HL-60 (cell line): ENCODE data around the gene MORF4L1.

Experiments
- DNase-seq, 2 experiments: peaks; one replicate each; pipeline ENCODE4 v3.0.0-alpha.2; 2010 to 2020; ENCODE audit warnings: low read depth in 1 of 2, low spot score in 1 of 2
- H3K27ac ChIP-seq: fragments of 250-450 bp; sonication (Bioruptor Pico); replicated peaks from 2 replicates; pipeline ENCODE4 v1.5.1; 2020; ENCODE audit warnings: mild to moderate bottlenecking, moderate library complexity
- H3K27me3 ChIP-seq: fragments of 250-450 bp; sonication (Bioruptor Pico); 2 replicates; pipeline ENCODE4 v1.5.1; 2021; ENCODE audit warnings: mild to moderate bottlenecking, moderate library complexity; ENCODE audit not compliant: insufficient read depth, poor library complexity, severe bottlenecking
- H3K4me3 ChIP-seq: replicated peaks from 2 replicates; pipeline ENCODE4 v1.5.1; 2011; ENCODE audit warnings: mild to moderate bottlenecking, control low read depth, low read length; ENCODE audit not compliant: insufficient read depth
- CTCF ChIP-seq: IDR thresholded peaks from one replicate; pipeline ENCODE4 v1.5.1; 2011; ENCODE audit warnings: low read length, control low read depth, inconsistent platforms; ENCODE audit not compliant: insufficient read depth
- GABPA ChIP-seq: IDR thresholded peaks from 2 replicates; pipeline ENCODE4 v1.6.1; 2012; ENCODE audit warnings: low read depth
- POLR2AphosphoS5 ChIP-seq: IDR thresholded peaks from 2 replicates; pipeline ENCODE4 v1.6.1; 2012; ENCODE audit warnings: low read depth
- SPI1 ChIP-seq: IDR thresholded peaks from 2 replicates; pipeline ENCODE4 v1.6.1; 2012; ENCODE audit warnings: low read depth, mild to moderate bottlenecking, borderline replicate concordance
- TF ChIP-seq, protein P1 (sequence below): IDR thresholded peaks from 2 replicates; pipeline ENCODE4 v1.6.1; 2012; ENCODE audit warnings: low read depth; ENCODE audit not compliant: insufficient replicate concordance

The MORF4L1 gene

DNA sequence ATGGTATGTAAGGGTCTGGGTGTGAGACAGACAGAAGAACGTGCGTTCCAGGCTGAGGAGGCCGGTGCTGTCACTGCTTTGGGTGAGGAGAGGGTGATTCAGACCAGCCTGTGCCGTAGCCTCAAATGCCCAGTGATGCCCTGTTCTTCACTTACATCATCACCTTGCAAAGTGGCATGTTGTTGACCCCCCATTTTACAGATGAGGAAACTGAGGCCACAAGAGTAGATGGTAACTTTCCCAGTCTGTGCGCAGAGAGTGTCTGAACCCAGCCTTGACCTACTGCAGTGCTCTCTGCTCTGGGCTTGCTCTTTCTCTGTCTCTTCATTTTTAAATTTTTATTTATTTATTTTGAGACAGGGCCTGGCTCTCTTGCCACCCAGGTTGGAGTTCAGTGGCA is 73.8 kb downstream of the MORF4L1 start:
- DNase-seq: no peak
- no peak overlapping the region for H3K27ac ChIP-seq

GRCh38 chr15:78947506-78947905 is 74.8 kb downstream of the MORF4L1 start:
- Histone ChIP-seq H3K4me3 (no peak overlapping the region), H3K27ac (no peak overlapping the region), H3K27me3 (peaks cover 16% of the 10 kb centered on the region)
- DNase-seq: no peak
- no peak for TF ChIP-seq SPI1
- TF ChIP-seq, protein P1, sequence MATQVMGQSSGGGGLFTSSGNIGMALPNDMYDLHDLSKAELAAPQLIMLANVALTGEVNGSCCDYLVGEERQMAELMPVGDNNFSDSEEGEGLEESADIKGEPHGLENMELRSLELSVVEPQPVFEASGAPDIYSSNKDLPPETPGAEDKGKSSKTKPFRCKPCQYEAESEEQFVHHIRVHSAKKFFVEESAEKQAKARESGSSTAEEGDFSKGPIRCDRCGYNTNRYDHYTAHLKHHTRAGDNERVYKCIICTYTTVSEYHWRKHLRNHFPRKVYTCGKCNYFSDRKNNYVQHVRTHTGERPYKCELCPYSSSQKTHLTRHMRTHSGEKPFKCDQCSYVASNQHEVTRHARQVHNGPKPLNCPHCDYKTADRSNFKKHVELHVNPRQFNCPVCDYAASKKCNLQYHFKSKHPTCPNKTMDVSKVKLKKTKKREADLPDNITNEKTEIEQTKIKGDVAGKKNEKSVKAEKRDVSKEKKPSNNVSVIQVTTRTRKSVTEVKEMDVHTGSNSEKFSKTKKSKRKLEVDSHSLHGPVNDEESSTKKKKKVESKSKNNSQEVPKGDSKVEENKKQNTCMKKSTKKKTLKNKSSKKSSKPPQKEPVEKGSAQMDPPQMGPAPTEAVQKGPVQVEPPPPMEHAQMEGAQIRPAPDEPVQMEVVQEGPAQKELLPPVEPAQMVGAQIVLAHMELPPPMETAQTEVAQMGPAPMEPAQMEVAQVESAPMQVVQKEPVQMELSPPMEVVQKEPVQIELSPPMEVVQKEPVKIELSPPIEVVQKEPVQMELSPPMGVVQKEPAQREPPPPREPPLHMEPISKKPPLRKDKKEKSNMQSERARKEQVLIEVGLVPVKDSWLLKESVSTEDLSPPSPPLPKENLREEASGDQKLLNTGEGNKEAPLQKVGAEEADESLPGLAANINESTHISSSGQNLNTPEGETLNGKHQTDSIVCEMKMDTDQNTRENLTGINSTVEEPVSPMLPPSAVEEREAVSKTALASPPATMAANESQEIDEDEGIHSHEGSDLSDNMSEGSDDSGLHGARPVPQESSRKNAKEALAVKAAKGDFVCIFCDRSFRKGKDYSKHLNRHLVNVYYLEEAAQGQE: no peak
- no peak for TF ChIP-seq CTCF
- TF ChIP-seq POLR2AphosphoS5: no peak
- TF ChIP-seq GABPA: no peak

More for the DNA sequence above, 73.8 kb downstream of the MORF4L1 start:
- TF ChIP-seq GABPA (no peak), CTCF (no peak), POLR2AphosphoS5 (no peak), SPI1 (no peak)
- TF ChIP-seq, protein P1: no peak
- no peak overlapping the region for H3K4me3 ChIP-seq
- H3K27me3 ChIP-seq: peaks cover 16% of the 10 kb centered on the region
